Measurements from ENCODE around the gene EBPL.

The EBPL gene

DNA sequence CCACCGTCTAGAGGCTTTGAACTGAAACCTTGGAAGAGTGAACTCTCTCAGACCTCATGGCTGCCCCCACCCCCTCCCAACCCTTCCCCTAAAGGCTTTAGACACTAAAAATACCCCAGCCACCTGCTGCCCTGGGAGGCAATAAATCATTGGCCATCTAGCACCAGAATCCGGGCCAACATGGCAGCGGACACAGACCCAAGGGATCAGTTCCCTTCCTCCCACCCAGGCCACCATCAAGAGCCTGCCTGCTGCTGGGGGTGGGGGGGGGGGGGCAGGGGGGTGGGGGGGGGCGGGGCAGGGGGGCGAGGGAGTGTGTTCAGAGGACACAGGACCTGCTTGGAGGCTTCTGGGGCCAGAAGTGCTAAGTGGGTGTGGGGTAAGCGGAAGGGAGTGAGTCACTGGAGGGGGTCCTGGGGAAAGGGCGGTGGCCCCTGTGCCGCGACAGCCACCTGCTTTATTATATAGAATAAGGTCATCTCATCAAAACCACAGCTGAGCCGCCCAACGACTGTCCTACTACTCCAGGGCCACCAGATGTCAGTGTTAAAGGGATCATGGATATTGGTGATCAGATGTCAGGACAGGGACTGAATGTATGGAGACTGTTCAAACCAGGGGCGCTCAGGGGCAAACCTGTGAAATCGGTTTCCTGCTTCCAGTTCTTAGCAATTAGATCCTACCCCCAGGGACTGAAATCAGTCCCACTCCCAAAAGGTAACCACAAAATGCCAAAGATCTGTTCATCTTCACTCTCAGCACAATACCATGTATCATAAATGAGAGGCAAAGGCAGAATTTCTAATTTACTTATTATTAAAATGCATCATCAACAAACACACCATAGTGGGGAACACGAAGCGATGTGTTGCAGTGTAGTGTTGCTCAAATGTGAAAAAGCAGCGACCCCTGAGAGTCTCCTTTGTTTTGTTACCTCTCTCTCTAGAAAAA lies 38.7 kb downstream of the EBPL start:
- peak; percentile 79 for ATAC-seq
- TF ChIP-seq ZNF70 (CRISPR knock-in tag; IDR thresholded peaks at IDR 0.05), result no peak
- TF ChIP-seq, protein P1, sequence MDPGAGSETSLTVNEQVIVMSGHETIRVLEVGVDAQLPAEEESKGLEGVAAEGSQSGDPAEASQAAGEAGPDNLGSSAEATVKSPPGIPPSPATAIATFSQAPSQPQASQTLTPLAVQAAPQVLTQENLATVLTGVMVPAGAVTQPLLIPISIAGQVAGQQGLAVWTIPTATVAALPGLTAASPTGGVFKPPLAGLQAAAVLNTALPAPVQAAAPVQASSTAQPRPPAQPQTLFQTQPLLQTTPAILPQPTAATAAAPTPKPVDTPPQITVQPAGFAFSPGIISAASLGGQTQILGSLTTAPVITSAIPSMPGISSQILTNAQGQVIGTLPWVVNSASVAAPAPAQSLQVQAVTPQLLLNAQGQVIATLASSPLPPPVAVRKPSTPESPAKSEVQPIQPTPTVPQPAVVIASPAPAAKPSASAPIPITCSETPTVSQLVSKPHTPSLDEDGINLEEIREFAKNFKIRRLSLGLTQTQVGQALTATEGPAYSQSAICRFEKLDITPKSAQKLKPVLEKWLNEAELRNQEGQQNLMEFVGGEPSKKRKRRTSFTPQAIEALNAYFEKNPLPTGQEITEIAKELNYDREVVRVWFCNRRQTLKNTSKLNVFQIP (CRISPR knock-in tag; IDR thresholded peaks at IDR 0.05; ENCODE audit: borderline replicate concordance, low read depth), result no peak
- TF ChIP-seq ISL1 (CRISPR knock-in tag; IDR thresholded peaks at IDR 0.05), result no peak
- TF ChIP-seq ZC3H10 (CRISPR knock-in tag; IDR thresholded peaks at IDR 0.05), result no peak
- no peak for TF ChIP-seq TSHZ2 (CRISPR knock-in tag; IDR thresholded peaks at IDR 0.05)
- no peak for TF ChIP-seq ZNF565 (CRISPR knock-in tag; conservative IDR thresholded peaks at IDR 0.05; ENCODE audit: low read depth)
- TF ChIP-seq CSDC2 (CRISPR knock-in tag; IDR thresholded peaks at IDR 0.05), result no peak
- TF ChIP-seq ESRRG (CRISPR knock-in tag; IDR thresholded peaks at IDR 0.05), result no peak

- ATAC-seq, result no peak
- TF ChIP-seq, protein P1 (CRISPR knock-in tag; IDR thresholded peaks at IDR 0.05; ENCODE audit: borderline replicate concordance, low read depth), result no peak
- no peak for TF ChIP-seq BACH2 (CRISPR knock-in tag; IDR thresholded peaks at IDR 0.05; ENCODE audit: borderline replicate concordance)
- no peak for TF ChIP-seq GLIS3 (CRISPR knock-in tag; IDR thresholded peaks at IDR 0.05)
- TF ChIP-seq ZFP3 (CRISPR knock-in tag; IDR thresholded peaks at IDR 0.05), result no peak
- TF ChIP-seq ZFP30 (CRISPR knock-in tag; IDR thresholded peaks at IDR 0.05), result no peak
- no peak for TF ChIP-seq TCF4 (CRISPR knock-in tag; IDR thresholded peaks at IDR 0.05; ENCODE audit: borderline replicate concordance)
- TF ChIP-seq, protein P2, sequence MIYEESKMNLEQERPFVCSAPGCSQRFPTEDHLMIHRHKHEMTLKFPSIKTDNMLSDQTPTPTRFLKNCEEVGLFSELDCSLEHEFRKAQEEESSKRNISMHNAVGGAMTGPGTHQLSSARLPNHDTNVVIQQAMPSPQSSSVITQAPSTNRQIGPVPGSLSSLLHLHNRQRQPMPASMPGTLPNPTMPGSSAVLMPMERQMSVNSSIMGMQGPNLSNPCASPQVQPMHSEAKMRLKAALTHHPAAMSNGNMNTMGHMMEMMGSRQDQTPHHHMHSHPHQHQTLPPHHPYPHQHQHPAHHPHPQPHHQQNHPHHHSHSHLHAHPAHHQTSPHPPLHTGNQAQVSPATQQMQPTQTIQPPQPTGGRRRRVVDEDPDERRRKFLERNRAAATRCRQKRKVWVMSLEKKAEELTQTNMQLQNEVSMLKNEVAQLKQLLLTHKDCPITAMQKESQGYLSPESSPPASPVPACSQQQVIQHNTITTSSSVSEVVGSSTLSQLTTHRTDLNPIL (CRISPR knock-in tag; IDR thresholded peaks at IDR 0.05; ENCODE audit: low read depth), result no peak
- TF ChIP-seq, protein P3, sequence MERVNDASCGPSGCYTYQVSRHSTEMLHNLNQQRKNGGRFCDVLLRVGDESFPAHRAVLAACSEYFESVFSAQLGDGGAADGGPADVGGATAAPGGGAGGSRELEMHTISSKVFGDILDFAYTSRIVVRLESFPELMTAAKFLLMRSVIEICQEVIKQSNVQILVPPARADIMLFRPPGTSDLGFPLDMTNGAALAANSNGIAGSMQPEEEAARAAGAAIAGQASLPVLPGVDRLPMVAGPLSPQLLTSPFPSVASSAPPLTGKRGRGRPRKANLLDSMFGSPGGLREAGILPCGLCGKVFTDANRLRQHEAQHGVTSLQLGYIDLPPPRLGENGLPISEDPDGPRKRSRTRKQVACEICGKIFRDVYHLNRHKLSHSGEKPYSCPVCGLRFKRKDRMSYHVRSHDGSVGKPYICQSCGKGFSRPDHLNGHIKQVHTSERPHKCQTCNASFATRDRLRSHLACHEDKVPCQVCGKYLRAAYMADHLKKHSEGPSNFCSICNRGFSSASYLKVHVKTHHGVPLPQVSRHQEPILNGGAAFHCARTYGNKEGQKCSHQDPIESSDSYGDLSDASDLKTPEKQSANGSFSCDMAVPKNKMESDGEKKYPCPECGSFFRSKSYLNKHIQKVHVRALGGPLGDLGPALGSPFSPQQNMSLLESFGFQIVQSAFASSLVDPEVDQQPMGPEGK (CRISPR knock-in tag; IDR thresholded peaks at IDR 0.05; ENCODE audit: borderline replicate concordance), result no peak
- TF ChIP-seq OSR1 (CRISPR knock-in tag; IDR thresholded peaks at IDR 0.05), result no peak
- TF ChIP-seq TSHZ2 (CRISPR knock-in tag; IDR thresholded peaks at IDR 0.05), result no peak
Measured at GRCh38 chr13:49651570-49652354, 39.5 kb downstream of the EBPL start.

Data from SK-N-SH treated with all-trans-retinoic acid at 6 μM for 48 hours (cell line).